ENCODE measurements around the gene CES2.

The CES2 gene

GRCh38 chr16:66902648-66903543 lies 32.4 kb upstream of the CES2 start:
- FAIRE-seq, result no peak
- DNase-seq (ENCODE audit: low spot score), result no peak

GRCh38 chr16:66903544-66904427 lies 31.5 kb upstream of the CES2 start:
- FAIRE-seq (no peak), DNase-seq (ENCODE audit: low spot score) (no peak)

DNA sequence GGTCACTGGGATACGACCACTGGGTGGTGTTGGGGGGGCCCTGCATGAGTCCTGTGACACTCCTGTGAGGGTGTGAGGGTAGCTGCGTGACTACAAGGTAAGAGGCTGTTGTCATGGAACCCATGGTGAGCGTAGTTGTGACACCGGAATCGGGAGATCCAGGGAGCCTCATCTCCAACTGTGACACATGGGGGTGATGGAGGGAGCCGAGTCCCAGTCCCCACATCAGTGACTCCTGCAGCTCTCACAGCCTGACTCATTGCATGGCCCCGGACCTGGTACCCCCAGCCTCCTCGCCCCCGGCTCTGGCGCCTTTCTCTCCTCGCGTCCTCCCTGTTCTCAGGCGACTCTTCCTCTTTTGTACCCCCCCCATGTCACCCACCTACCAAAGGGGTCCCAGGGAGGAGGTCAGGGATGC lies 30.9 kb upstream of the CES2 start:
- DNase-seq (ENCODE audit: low spot score) (no peak), FAIRE-seq (no peak)

GRCh38 chr16:66904846-66905632 lies 30.3 kb upstream of the CES2 start:
- DNase-seq (ENCODE audit: low spot score), result no peak
- no peak for FAIRE-seq

GRCh38 chr16:66905633-66906539 lies 29.4 kb upstream of the CES2 start:
- FAIRE-seq (no peak), DNase-seq (ENCODE audit: low spot score) (no peak)

DNA sequence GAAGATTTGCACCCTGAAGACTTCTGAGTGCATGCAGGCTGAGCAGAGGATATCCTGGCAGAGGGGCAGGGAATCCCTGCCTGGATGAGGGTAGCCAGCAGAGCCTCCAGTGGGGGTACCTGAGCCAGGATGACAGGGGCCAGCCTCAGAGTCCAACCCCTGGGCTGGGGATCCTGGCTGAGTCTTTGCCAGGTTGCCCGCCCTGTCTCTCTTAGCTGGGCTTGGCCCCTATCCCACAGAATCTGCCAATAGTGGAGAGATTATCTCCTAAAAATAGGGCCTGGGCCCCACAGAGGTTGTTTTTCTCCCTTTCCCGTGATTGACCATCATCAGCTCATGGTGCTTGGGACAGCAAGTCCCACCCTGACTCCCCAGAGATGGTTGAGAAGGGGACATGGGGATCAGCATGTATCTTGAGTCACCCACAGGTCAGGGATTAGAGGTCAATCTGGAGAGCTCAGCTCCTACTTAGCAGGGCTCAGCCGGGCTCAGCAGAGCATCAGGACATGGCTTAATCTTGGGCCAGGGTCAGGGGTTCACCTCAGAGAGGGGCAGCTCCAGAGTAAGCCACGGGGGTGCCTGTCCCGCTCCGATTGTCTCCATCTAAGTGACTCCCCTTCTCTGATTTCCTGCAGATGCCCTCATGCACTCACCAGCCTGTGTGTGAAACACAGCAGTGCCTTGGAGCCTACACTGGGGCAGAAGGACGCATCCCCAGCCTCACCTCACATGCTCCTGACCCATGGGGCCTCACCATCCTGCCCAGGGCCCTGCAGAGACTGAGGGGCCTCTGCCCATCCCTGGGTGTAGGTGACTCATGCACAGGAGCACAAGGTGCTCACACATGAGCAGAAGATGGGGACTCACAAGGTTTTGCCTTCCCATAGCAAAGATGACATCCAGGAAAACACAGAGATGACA lies 28.1 kb upstream of the CES2 start:
- DNase-seq (ENCODE audit: low spot score), result no peak
- FAIRE-seq, result no peak

- no peak for FAIRE-seq
- DNase-seq (ENCODE audit: low spot score), result no peak
These were observed 27.2 kb upstream of the CES2 start for GRCh38 chr16:66908116-66908515.

GRCh38 chr16:66908762-66909559 lies 26.4 kb upstream of the CES2 start:
- DNase-seq (ENCODE audit: low spot score), result no peak
- FAIRE-seq, result no peak

- no peak for FAIRE-seq
These were observed 25.0 kb upstream of the CES2 start for GRCh38 chr16:66910175-66910940.

DNA sequence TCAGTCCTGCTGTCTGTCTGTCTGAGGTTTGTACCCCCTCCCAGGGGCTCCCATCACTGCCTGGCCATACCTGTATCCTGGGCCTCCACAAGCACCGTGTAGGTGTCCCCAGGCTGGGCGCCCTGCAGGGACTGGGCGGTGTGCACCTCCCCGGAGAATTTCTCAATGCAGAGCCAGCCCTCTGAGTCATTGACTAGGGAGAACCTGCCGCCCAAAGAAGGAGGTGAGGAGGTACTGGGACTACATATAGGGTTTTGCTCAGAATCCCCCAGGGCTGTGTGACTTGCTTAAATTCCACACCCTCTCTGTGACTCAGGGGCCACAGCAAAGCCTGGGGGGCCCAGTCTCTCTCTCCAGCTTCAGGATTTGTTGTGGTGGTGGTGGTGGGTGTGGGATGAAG lies 24.2 kb upstream of the CES2 start:
- no peak for FAIRE-seq
- no peak for DNase-seq (ENCODE audit: low spot score)

More at GRCh38 chr16:66910175-66910940, 25.0 kb upstream of the CES2 start:
- no peak for DNase-seq (ENCODE audit: low spot score)

DNA sequence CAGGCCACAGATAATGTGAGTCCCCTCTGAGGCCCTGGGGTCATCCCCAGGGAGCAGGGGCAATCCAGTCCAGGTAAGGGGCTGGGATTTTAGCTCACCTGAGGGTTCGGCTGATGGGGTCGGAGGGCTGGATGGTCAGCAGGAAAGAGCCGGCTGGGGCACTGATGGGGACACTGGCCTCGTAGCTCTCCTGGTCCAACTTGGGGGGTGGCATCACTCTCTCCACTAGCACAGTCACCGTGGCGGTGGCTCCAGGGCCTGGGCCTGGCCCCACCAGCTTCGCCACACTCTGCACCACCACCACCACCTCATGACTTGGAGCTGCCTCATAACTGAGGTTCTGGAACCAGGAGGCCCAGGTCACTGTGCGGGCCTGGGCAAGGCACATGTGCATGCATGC lies 23.5 kb upstream of the CES2 start:
- DNase-seq (ENCODE audit: low spot score), result no peak
- no peak for FAIRE-seq

DNA sequence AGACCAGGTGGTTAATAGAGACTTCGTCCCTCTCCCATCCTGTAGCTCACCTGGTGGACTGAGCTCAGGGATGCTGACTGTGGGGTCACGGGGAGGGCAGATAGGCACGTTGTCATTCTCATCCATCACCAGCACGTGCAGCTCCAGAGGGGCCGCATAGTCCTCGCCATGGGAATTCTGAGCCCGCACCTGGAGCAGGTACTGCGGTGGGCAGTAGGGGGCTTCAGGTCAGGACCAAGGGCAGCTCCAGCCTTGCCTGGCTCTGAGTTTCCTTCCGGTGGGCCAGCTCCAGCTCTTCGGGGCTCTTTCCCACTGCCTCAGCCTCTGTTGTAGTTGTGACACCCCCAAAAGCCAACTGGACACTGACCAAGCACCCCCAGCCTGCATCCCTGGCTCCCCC lies 22.2 kb upstream of the CES2 start:
- DNase-seq (ENCODE audit: low spot score), result no peak
- FAIRE-seq, result no peak

DNA sequence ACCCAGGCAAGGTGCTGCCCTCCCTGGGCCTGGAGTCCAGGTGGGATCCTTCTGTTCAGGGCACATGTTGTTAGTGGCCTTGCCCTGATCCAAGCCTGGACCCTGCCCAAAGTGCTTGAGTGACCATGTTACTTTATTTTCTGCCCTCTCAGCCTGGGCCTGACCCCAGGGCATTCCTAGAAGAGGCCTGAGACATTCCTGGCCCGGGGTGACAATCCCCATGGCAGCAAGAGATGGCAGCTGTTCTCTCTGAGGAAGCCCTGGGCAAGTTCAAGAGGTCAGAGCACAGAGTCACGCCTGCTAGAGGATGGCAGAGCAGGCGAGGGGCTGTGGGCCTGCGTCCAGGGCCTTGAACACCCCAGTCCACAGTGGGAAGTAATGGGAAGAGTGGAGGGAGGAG lies 21.6 kb upstream of the CES2 start:
- FAIRE-seq (no peak), DNase-seq (ENCODE audit: low spot score) (no peak)

DNA sequence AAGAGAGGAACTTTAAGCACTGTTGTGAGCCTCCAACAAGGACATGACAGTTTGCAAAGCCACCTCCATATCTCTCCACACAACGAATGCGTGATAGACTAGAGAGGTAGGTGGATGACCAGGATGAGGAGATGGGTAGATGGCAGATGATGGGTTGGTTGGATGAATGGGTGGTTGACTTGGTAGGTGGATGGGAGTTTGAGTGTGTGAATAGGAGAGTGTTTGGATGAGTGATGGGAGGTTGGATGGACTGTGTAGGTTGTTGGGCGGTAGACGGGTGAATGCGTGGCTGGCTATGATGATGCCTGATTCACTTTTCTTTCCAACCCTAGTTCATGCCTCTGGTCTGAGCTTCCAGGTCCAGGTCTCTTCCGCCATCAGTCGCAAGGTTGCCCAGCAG lies 20.8 kb upstream of the CES2 start:
- DNase-seq (ENCODE audit: low spot score) (no peak), FAIRE-seq (no peak)

- FAIRE-seq, result no peak
These were observed 20.3 kb upstream of the CES2 start for GRCh38 chr16:66915041-66915440.

GRCh38 chr16:66916518-66916917 lies 18.8 kb upstream of the CES2 start:
- no peak for FAIRE-seq
- no peak for DNase-seq (ENCODE audit: low spot score)

More at GRCh38 chr16:66915041-66915440, 20.3 kb upstream of the CES2 start:
- DNase-seq (ENCODE audit: low spot score), result no peak

GRCh38 chr16:66917741-66918140 lies 17.6 kb upstream of the CES2 start:
- no peak for FAIRE-seq

GRCh38 chr16:66918355-66918754 lies 17.0 kb upstream of the CES2 start:
- no peak for DNase-seq (ENCODE audit: low spot score)
- FAIRE-seq, result no peak

More at GRCh38 chr16:66917741-66918140, 17.6 kb upstream of the CES2 start:
- no peak for DNase-seq (ENCODE audit: low spot score)

Data from RCC 7860 (cell line).